Lower leg skin (tissue), 4 donors: ENCODE results near the gene SHH. TPM values are rescaled to one million over a fixed set of nuclear protein-coding genes. Genes with fewer than 3 reads are reported as not detected.

Source experiments
- DNase-seq, 2 donors: peaks; one replicate each; pipeline ENCODE4 v3.0.0-alpha.2; 2019; ENCODE audit warnings: low spot score in 2 of 2
- H3K4me3 ChIP-seq: fragments of 200-600 bp; sonication (generic); 2 replicates; pipeline ENCODE4 v1.5.1; 2017; ENCODE audit warnings: mild to moderate bottlenecking, low read depth; ENCODE audit not compliant: poor library complexity, severe bottlenecking
- POLR2A ChIP-seq, 2 donors: fragments of 450-650 bp; IDR thresholded peaks; one replicate each; pipeline ENCODE4 v1.6.1; 2016 to 2017; ENCODE audit warnings: antibody characterized with exemption in 2 of 2, mild to moderate bottlenecking in 1 of 2, moderate library complexity in 1 of 2
- WGBS, 2 donors: methylation state at CpG; one replicate each; pipeline ENCODE4 v1.1.5; 2018; 5-methylcytosine and 5-hydroxymethylcytosine counted together
- intact Hi-C: fragments of 100-400 bp; cut with DNase I; formaldehyde crosslinking; loops from one replicate; pipeline ENCODE4 v1.15.0; 2023; ENCODE audit warnings: low total_unique reads
- total RNA-seq, 4 donors: library from RNA; depleted of rRNA; stranded (reverse); fragments of >200 nt; gene quantifications; one replicate each; pipeline ENCODE4 v1.1.0, GENCODE V29; 2016
- TF ChIP-seq, protein P1 (sequence below), 3 donors: fragments of 450-650 bp; IDR thresholded peaks; one replicate each; pipeline ENCODE4 v1.5.1; 2016; ENCODE audit warnings: antibody characterized with exemption in 3 of 3, mild to moderate bottlenecking in 3 of 3, moderate library complexity in 2 of 3

SHH gene
- total RNA-seq, 4 donors from 2014 or later = not detected

- no peak overlapping the region for H3K4me3 ChIP-seq
- intact Hi-C loops = loop anchor here (10.0 kb wide), 1 partner anchor 670 kb away; no protein-coding TSS in a partner anchor
- no peak for DNase-seq
- TF ChIP-seq, protein P1, sequence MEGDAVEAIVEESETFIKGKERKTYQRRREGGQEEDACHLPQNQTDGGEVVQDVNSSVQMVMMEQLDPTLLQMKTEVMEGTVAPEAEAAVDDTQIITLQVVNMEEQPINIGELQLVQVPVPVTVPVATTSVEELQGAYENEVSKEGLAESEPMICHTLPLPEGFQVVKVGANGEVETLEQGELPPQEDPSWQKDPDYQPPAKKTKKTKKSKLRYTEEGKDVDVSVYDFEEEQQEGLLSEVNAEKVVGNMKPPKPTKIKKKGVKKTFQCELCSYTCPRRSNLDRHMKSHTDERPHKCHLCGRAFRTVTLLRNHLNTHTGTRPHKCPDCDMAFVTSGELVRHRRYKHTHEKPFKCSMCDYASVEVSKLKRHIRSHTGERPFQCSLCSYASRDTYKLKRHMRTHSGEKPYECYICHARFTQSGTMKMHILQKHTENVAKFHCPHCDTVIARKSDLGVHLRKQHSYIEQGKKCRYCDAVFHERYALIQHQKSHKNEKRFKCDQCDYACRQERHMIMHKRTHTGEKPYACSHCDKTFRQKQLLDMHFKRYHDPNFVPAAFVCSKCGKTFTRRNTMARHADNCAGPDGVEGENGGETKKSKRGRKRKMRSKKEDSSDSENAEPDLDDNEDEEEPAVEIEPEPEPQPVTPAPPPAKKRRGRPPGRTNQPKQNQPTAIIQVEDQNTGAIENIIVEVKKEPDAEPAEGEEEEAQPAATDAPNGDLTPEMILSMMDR (IDR thresholded peaks at IDR 0.05) = no peak
- no peak for TF ChIP-seq POLR2A (IDR thresholded peaks at IDR 0.05)
- 0% methylated on average over 49 to 56 of the region's 91 CpGs for WGBS, 2 donors
These were observed 7.1 kb downstream of the SHH start for GRCh38 chr7:155804897-155805825.

DNA sequence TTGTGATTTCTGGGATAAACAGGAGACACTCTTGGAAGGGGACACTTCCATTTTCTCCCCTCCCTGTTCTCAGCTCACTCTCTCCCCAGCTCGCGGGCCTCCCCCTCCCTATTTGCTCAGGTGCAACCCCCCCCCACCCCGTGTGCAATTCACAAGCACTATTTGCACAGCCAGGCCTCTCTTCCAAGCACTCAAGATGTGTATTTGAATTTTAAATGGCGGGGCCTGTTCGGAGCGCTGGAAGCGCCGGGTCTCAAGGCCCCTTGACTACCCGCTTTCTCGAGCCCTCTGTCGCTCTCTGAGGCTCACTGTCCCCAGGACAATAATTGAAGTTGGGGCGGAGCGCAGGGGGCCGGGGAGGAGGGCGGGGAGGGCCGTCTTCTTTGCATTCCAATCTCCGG lies 7.8 kb downstream of the SHH start:
- no peak overlapping the region for H3K4me3 ChIP-seq

GRCh38 chr7:155803418-155804376 lies 8.6 kb downstream of the SHH start:
- H3K4me3 ChIP-seq = no peak overlapping the region
- no peak for DNase-seq
- WGBS, 2 donors = 0% methylated on average over 44 to 63 of the region's 96 CpGs
- intact Hi-C loops = loop anchor here (10.0 kb wide), 1 partner anchor 671 kb away; no protein-coding TSS in a partner anchor
- no peak for TF ChIP-seq POLR2A (IDR thresholded peaks at IDR 0.05)
- TF ChIP-seq, protein P1 (IDR thresholded peaks at IDR 0.05) = no peak

More for the DNA sequence above, 7.8 kb downstream of the SHH start:
- 5 to 7% methylated on average over 15 to 17 of the region's 17 CpGs for WGBS, 2 donors
- no peak for TF ChIP-seq POLR2A (IDR thresholded peaks at IDR 0.05)
- no peak for DNase-seq
- intact Hi-C loops = loop anchor here (10.0 kb wide), 1 partner anchor 670 kb away; no protein-coding TSS in a partner anchor

- no peak for TF ChIP-seq POLR2A (IDR thresholded peaks at IDR 0.05)
- TF ChIP-seq, protein P1 (IDR thresholded peaks at IDR 0.05) = no peak
- H3K4me3 ChIP-seq = no peak overlapping the region
- no peak for DNase-seq
- intact Hi-C loops = loop anchor here (10.0 kb wide), 1 partner anchor 672 kb away; no protein-coding TSS in a partner anchor
- 0 to 14% methylated on average over 3 to 48 of the region's 70 CpGs for WGBS, 2 donors
These were observed 9.3 kb downstream of the SHH start for GRCh38 chr7:155802906-155803417.

- TF ChIP-seq POLR2A (IDR thresholded peaks at IDR 0.05) = no peak
- TF ChIP-seq, protein P1 (IDR thresholded peaks at IDR 0.05) = no peak
- 46 to 52% methylated on average over 6 of the region's 6 CpGs for WGBS, 2 donors
- no peak for DNase-seq
- H3K4me3 ChIP-seq = no peak overlapping the region
- intact Hi-C loops = loop anchor here (10.0 kb wide), 1 partner anchor 673 kb away; no protein-coding TSS in a partner anchor
These were observed 10.0 kb downstream of the SHH start for GRCh38 chr7:155802291-155802690.
